Endothelial cell of umbilical vein (primary cell): ENCODE results near the gene MAPK1IP1L. TPM values are rescaled to one million over a fixed set of nuclear protein-coding genes. Genes with fewer than 3 reads are reported as not detected.

Source experiments
- BruUV-seq: library from RNA; stranded (reverse); fragments of 400-500 nt; replicated peaks from 2 replicates; lab custom pipeline; 2021; lab: Mats Ljungman, UMichigan
- CTCF ChIA-PET: fragments of 300-600, 350-600 bp; sonication (Branson Sonifier 250); formaldehyde crosslinking; loops from one replicate; lab custom pipeline; 2021; ENCODE audit warnings: antibody characterized with exemption, inconsistent platforms; lab: Charles Lee
- POLR2A ChIA-PET: fragments of 300-600, 350-600 bp; sonication (Branson Sonifier 250); formaldehyde crosslinking; loops from one replicate; lab custom pipeline; 2021; ENCODE audit warnings: antibody characterized with exemption, inconsistent platforms; lab: Charles Lee
- DNase-seq: peaks from one replicate; pipeline ENCODE4 v3.0.0-alpha.2; 2011; ENCODE audit warnings: low read depth, low spot score
- FAIRE-seq: peaks from 2 replicates; lab custom pipeline; 2011; peaks lifted over from hg19 to GRCh38; lab: Jason Lieb, UNC
- H2AFZ ChIP-seq: 2 replicates; pipeline ENCODE4 v1.6.0; 2012; ENCODE audit warnings: low read depth, low read length, control low read depth, inconsistent platforms
- H3K27ac ChIP-seq: 2 replicates; pipeline ENCODE4 v1.5.1; 2011; ENCODE audit warnings: low read depth, mild to moderate bottlenecking, control low read depth, low read length, moderate library complexity; ENCODE audit not compliant: insufficient read depth
- H3K27me3 ChIP-seq, 2 experiments: 2 replicates each; pipeline versions ENCODE4 v1.6.0 to v1.6.1; 2011; ENCODE audit warnings: low read length in 2 of 2, mixed read lengths in 1 of 2; ENCODE audit not compliant: control insufficient read depth in 2 of 2, insufficient read depth in 2 of 2
- H3K36me3 ChIP-seq, 2 experiments: 2 replicates in 1 of 2; 3 replicates in 1 of 2; pipeline ENCODE4 v1.5.1; 2011; ENCODE audit warnings: low read length in 2 of 2, mild to moderate bottlenecking in 1 of 2, moderate library complexity in 1 of 2; ENCODE audit not compliant: control insufficient read depth in 2 of 2, insufficient read depth in 2 of 2; ENCODE audit errors: extremely low read depth in 1 of 2
- H3K4me1 ChIP-seq: 3 replicates; pipeline ENCODE4 v1.5.1; 2011; ENCODE audit warnings: mild to moderate bottlenecking, low read length; ENCODE audit not compliant: control insufficient read depth, insufficient read depth; ENCODE audit errors: extremely low read depth
- H3K4me2 ChIP-seq: 2 replicates; pipeline ENCODE4 v1.6.1; 2011; ENCODE audit warnings: low read length, control low read depth, mixed read lengths; ENCODE audit not compliant: insufficient read depth
- H3K4me3 ChIP-seq, 3 experiments: fragments of 200-600 bp in 1 of 3; sonication (generic), shearing (Covaris generic) in 1 of 3; replicated peaks in 1 of 3; 2 replicates each; pipeline ENCODE4 v1.5.1; 2011 to 2016; ENCODE audit warnings: control low read depth in 3 of 3, low read length in 3 of 3, mild to moderate bottlenecking in 2 of 3, inconsistent platforms in 1 of 3, low read depth in 1 of 3, moderate library complexity in 1 of 3; ENCODE audit not compliant: insufficient read depth in 1 of 3
- H3K79me2 ChIP-seq: 2 replicates; pipeline ENCODE4 v1.6.0; 2012; ENCODE audit warnings: low read length, inconsistent platforms; ENCODE audit not compliant: control insufficient read depth, insufficient read depth
- H3K9ac ChIP-seq: replicated peaks from 2 replicates; pipeline ENCODE3; 2011; ENCODE audit warnings: low read length, control low read depth; ENCODE audit not compliant: insufficient read depth; ENCODE audit errors: extremely low read depth
- H3K9me1 ChIP-seq: replicated peaks from 3 replicates; pipeline ENCODE4 v1.6.0; 2011; ENCODE audit warnings: mild to moderate bottlenecking, low read length; ENCODE audit not compliant: control insufficient read depth, insufficient read depth; ENCODE audit errors: extremely low read depth
- H3K9me3 ChIP-seq: replicated peaks from 2 replicates; pipeline ENCODE4 v1.5.1; 2012; ENCODE audit warnings: low read length, inconsistent platforms; ENCODE audit not compliant: control insufficient read depth, insufficient read depth
- H4K20me1 ChIP-seq: replicated peaks from 2 replicates; pipeline ENCODE3; 2011; ENCODE audit warnings: mild to moderate bottlenecking, low read length; ENCODE audit not compliant: control insufficient read depth, insufficient read depth; ENCODE audit errors: extremely low read depth
- EZH2 ChIP-seq: IDR thresholded peaks from 2 replicates; pipeline ENCODE4 v1.6.1; 2012; ENCODE audit warnings: borderline replicate concordance, low read depth, mild to moderate bottlenecking, moderate library complexity, low read length, inconsistent platforms; ENCODE audit not compliant: severe bottlenecking
- FOS ChIP-seq: IDR thresholded peaks from 2 replicates; pipeline ENCODE4 v1.6.1; 2011; ENCODE audit warnings: mild to moderate bottlenecking, low read length, moderate library complexity, borderline replicate concordance; ENCODE audit not compliant: insufficient read depth
- GATA2 ChIP-seq: IDR thresholded peaks from 2 replicates; pipeline ENCODE4 v1.7.0; 2011; ENCODE audit warnings: low read depth, mild to moderate bottlenecking, moderate library complexity, mixed read lengths, low read length; ENCODE audit not compliant: insufficient read length, insufficient read depth
- JUN ChIP-seq: IDR thresholded peaks from 2 replicates; pipeline ENCODE4 v1.6.1; 2011; ENCODE audit warnings: borderline replicate concordance, low read depth; ENCODE audit not compliant: insufficient read length, insufficient read depth
- MAX ChIP-seq: IDR thresholded peaks from 2 replicates; pipeline ENCODE4 v1.6.1; 2011; ENCODE audit not compliant: insufficient read depth, insufficient read length
- MYC ChIP-seq: IDR thresholded peaks from one replicate; pipeline ENCODE4 v1.6.1; 2011; ENCODE audit warnings: mild to moderate bottlenecking, low read depth, low read length
- POLR2A ChIP-seq: IDR thresholded peaks from 2 replicates; pipeline ENCODE4 v1.6.1; 2012; ENCODE audit warnings: low read depth, mild to moderate bottlenecking, control low read depth, low read length
- POLR2AphosphoS5 ChIP-seq: IDR thresholded peaks from 2 replicates; pipeline ENCODE4 v1.6.1; 2012; ENCODE audit warnings: low read depth, mild to moderate bottlenecking, control low read depth, low read length, moderate library complexity; ENCODE audit not compliant: insufficient read depth
- dilution Hi-C: fragments of 300-500 bp; cut with MboI; formaldehyde crosslinking; loops from one replicate; pipeline ENCODE4 v1.15.0; 2019; ENCODE audit warnings: low sequenced_read_pairs; ENCODE audit not compliant: extremely low pct_ligation_motif_present
- intact Hi-C: fragments of 100-400 bp; cut with micrococcal nuclease; formaldehyde crosslinking; loops from one replicate; pipeline ENCODE4 v1.10.0; 2022
- polyA plus RNA-seq, 4 experiments: library from polyadenylated mRNA; depleted of rRNA in 3 of 4; stranded (reverse) in 3 of 4; unstranded in 1 of 4; fragments of >200 nt; gene quantifications; 2 replicates each; pipeline versions ENCODE4 v1.2.1 to v1.2.3, GENCODE V29; 2011 to 2012; ENCODE audit warnings: missing spikeins in 1 of 4
- total RNA-seq: library from RNA; stranded (reverse); gene quantifications from 2 replicates; pipeline ENCODE4 v1.2.3, GENCODE V29; 2021
- TF ChIP-seq, protein P1 (sequence below), 2 donors: IDR thresholded peaks; 1 replicate in 1 of 2; 2 replicates in 1 of 2; pipeline ENCODE4 v1.5.1; 2011; ENCODE audit warnings: low read length in 2 of 2, mild to moderate bottlenecking in 2 of 2, moderate library complexity in 2 of 2, control low read depth in 1 of 2, inconsistent platforms in 1 of 2, low read depth in 1 of 2; ENCODE audit not compliant: insufficient read depth in 1 of 2; ENCODE audit errors: extremely low read depth in 1 of 2

Gene MAPK1IP1L
- total and polyA plus RNA-seq, 2 donors (not counting 3 experiments of a cell fraction or from before 2014, with no cell fraction given), result 129 to 208 TPM

DNA sequence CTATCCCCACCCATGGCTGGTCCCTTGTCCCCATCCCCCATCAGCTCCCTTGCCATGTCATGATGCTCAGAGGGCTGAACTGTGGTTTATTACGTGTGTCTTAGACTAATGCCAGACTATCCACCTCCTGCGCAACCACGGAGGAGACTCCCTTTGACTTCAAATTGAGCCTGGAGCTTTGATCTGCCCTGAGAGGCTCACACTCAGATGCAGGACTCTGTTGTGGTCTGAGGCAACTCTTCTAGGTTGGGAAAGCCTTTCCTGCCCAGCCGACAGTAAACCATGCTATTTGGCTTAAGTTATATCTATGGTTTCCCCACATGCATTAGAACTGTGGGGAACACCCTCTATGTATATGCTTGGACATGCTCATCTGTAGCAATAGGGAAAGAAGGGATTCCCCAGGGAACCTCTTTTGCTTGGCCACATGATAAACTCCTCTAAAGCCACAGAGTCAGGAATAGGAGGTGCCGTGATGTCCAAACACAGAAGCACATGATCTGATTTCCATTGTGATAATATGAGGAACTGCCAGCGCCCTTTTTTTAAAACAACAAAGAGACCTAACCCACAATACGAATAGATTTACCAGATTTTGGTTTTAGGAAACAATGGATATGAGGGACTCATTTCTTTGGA is 66.5 kb downstream of the MAPK1IP1L start:
- dilution Hi-C loops (no loop called here), intact Hi-C loops (no loop called here)
- Histone ChIP-seq H3K4me3 (no peak overlapping the region), H3K27me3 (no peaks in the 10 kb centered on the region), H2AFZ (peak overlapping the region; percentile 46), H3K27ac (no peak overlapping the region), H4K20me1 (no peaks in the 10 kb centered on the region), H3K36me3 (no peaks in the 10 kb centered on the region), H3K9me1 (no peaks in the 10 kb centered on the region), H3K9me3 (no peaks in the 10 kb centered on the region), H3K4me1 (no peaks in the 10 kb centered on the region), H3K9ac (no peak overlapping the region), H3K79me2 (no peaks in the 10 kb centered on the region), H3K4me2 (no peak overlapping the region)
- POLR2A ChIA-PET, result interaction anchor here (1.1 kb wide), 1 partner anchor 10 kb away, joined by 3 read pairs; no protein-coding TSS in a partner anchor
- BruUV-seq, result no TSS peak
- CTCF ChIA-PET, result interaction anchor here (1.2 to 2.3 kb wide), 4 partner anchors 10 to 43 kb away, joined by 4 to 13 read pairs (median 6); no protein-coding TSS in a partner anchor
- peak; percentile 33 for DNase-seq
- FAIRE-seq, result no peak
- TF ChIP-seq POLR2A, result no peak
- no peak for TF ChIP-seq FOS
- TF ChIP-seq GATA2, result no peak
- no peak for TF ChIP-seq JUN
- no peak for TF ChIP-seq POLR2AphosphoS5
- no peak for TF ChIP-seq MAX
- TF ChIP-seq, protein P1, sequence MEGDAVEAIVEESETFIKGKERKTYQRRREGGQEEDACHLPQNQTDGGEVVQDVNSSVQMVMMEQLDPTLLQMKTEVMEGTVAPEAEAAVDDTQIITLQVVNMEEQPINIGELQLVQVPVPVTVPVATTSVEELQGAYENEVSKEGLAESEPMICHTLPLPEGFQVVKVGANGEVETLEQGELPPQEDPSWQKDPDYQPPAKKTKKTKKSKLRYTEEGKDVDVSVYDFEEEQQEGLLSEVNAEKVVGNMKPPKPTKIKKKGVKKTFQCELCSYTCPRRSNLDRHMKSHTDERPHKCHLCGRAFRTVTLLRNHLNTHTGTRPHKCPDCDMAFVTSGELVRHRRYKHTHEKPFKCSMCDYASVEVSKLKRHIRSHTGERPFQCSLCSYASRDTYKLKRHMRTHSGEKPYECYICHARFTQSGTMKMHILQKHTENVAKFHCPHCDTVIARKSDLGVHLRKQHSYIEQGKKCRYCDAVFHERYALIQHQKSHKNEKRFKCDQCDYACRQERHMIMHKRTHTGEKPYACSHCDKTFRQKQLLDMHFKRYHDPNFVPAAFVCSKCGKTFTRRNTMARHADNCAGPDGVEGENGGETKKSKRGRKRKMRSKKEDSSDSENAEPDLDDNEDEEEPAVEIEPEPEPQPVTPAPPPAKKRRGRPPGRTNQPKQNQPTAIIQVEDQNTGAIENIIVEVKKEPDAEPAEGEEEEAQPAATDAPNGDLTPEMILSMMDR (IDR thresholded peaks at IDR 0.05; ENCODE audit: extremely low read depth in 1 of 2, insufficient read depth in 1 of 2, low read depth in 1 of 2, low read length in 2 of 2), result no peak
- TF ChIP-seq EZH2, result no peak
- TF ChIP-seq MYC, result no peak
